ENCODE data around the gene LCTL. TPM values are rescaled to one million over a fixed set of nuclear protein-coding genes. Genes with fewer than 3 reads are reported as not detected.
"Not testable (repeated sequence)": the region's sequence is repeated elsewhere in the genome, so short reads cannot be mapped to it uniquely, and the experiment has no call there.

The LCTL gene
- total RNA-seq, 3 donors from 2014 or later: not detected

GRCh38 chr15:66592505-66593218, 26.9 kb upstream of the LCTL start:
- Histone ChIP-seq H3K36me3 (no peaks in the 10 kb centered on the region), H3K27me3 (no peaks in the 10 kb centered on the region), H3K9me3 (no peaks in the 10 kb centered on the region), H3K4me1 (no peaks in the 10 kb centered on the region), H3K4me3 (no peak overlapping the region), H3K27ac (no peak overlapping the region)
- no peak for DNase-seq (ENCODE audit: low spot score in 2 of 2)
- TF ChIP-seq POLR2A (IDR thresholded peaks at IDR 0.05) (no peak), POLR2AphosphoS5 (IDR thresholded peaks at IDR 0.05) (no peak), CTCF (IDR thresholded peaks at IDR 0.05) (no peak)
- intact Hi-C loops (cut with DNase I; ENCODE audit: low total_unique reads): no loop called here

GRCh38 chr15:66591322-66591862, 25.6 kb upstream of the LCTL start:
- intact Hi-C loops (cut with DNase I; ENCODE audit: low total_unique reads): no loop called here

GRCh38 chr15:66590435-66590834, 24.6 kb upstream of the LCTL start:
- DNase-seq (ENCODE audit: low spot score in 2 of 2): no peak
- TF ChIP-seq CTCF (IDR thresholded peaks at IDR 0.05) (no peak), POLR2AphosphoS5 (IDR thresholded peaks at IDR 0.05) (no peak), POLR2A (IDR thresholded peaks at IDR 0.05) (no peak)
- Histone ChIP-seq H3K36me3 (no peaks in the 10 kb centered on the region), H3K9me3 (no peaks in the 10 kb centered on the region), H3K4me1 (no peaks in the 10 kb centered on the region), H3K27ac (no peak overlapping the region), H3K4me3 (no peak overlapping the region), H3K27me3 (no peaks in the 10 kb centered on the region)
- intact Hi-C loops (cut with DNase I; ENCODE audit: low total_unique reads): no loop called here

More at GRCh38 chr15:66591322-66591862, 25.6 kb upstream of the LCTL start:
- Histone ChIP-seq H3K9me3 (no peaks in the 10 kb centered on the region), H3K36me3 (no peaks in the 10 kb centered on the region), H3K4me3 (no peak overlapping the region), H3K4me1 (no peaks in the 10 kb centered on the region), H3K27me3 (no peaks in the 10 kb centered on the region), H3K27ac (no peak overlapping the region)
- no peak for TF ChIP-seq POLR2AphosphoS5 (IDR thresholded peaks at IDR 0.05)
- TF ChIP-seq CTCF (IDR thresholded peaks at IDR 0.05): no peak
- no peak for TF ChIP-seq POLR2A (IDR thresholded peaks at IDR 0.05)
- DNase-seq (ENCODE audit: low spot score in 2 of 2): no peak

GRCh38 chr15:66589429-66589828, 23.6 kb upstream of the LCTL start:
- H3K27me3 ChIP-seq; H3K27ac ChIP-seq; H3K4me1 ChIP-seq; H3K4me3 ChIP-seq; H3K9me3 ChIP-seq; H3K36me3 ChIP-seq; intact Hi-C loops (cut with DNase I; ENCODE audit: low total_unique reads); DNase-seq (ENCODE audit: low spot score in 2 of 2): not testable (repeated sequence)

- no peak for TF ChIP-seq CTCF (IDR thresholded peaks at IDR 0.05)
- no peak for TF ChIP-seq POLR2AphosphoS5 (IDR thresholded peaks at IDR 0.05)
- TF ChIP-seq POLR2A (IDR thresholded peaks at IDR 0.05): no peak
- Histone ChIP-seq H3K36me3 (no peaks in the 10 kb centered on the region), H3K27me3 (no peaks in the 10 kb centered on the region), H3K27ac (no peak overlapping the region), H3K4me3 (no peak overlapping the region), H3K9me3 (no peaks in the 10 kb centered on the region), H3K4me1 (no peaks in the 10 kb centered on the region)
- DNase-seq (ENCODE audit: low spot score in 2 of 2): no peak
- intact Hi-C loops (cut with DNase I; ENCODE audit: low total_unique reads): no loop called here
These were observed 23.2 kb upstream of the LCTL start for GRCh38 chr15:66588971-66589370.

All from breast epithelium (tissue), 4 donors.